ENCODE measurements around the gene TAOK2.

Gene TAOK2

GRCh38 chr16:29963021-29963743, 10.5 kb upstream of the TAOK2 start:
- DNase-seq (ENCODE audit: low read depth in 2 of 2): no peak

DNA sequence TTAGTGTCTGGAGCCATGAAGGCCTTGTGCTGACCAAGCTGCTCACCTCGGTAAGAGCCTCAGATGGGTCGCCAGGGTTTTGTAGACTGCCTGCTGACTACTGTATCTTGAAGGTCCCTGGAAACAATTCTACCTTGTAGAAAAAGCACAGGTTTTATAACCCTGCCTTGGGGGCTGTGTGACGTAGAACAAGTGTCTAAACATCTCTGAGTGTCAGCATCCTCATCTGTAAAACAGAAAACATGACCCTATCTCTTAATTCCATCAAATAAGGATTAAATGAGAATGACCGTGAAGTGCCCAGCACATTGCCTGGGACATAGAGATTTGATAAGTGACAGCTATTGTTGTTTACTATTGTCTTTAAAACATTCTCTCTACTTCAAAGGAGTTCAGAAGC, 5.5 kb upstream of the TAOK2 start:
- DNase-seq (ENCODE audit: low read depth in 2 of 2): no peak

- no peak for DNase-seq (ENCODE audit: low read depth in 2 of 2)
These were observed 2.4 kb upstream of the TAOK2 start for GRCh38 chr16:29971304-29971703.

- DNase-seq (ENCODE audit: low read depth in 2 of 2): no peak
These were observed 1.2 kb upstream of the TAOK2 start for GRCh38 chr16:29972500-29972899.

DNA sequence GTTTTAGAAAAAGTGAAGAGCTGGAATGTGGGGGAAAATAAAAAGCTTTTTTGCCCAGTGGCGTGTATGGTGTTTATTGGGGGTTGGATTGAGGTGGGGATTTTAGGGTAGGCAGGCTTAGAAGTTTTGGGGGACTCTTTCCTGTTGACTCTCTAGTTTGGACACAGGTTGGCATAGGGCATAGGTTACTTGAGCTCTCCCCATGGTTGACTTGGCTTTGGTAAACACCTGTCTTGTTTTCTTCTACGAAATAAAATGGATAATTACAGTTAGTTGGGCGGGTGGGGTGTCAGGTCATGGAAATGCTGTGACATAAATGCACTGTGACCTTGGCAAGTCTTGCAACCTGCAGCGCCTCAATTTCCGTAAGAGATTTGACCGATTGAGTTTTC, 680 bp upstream of the TAOK2 start:
- DNase-seq (ENCODE audit: low read depth in 2 of 2): no peak

DNA sequence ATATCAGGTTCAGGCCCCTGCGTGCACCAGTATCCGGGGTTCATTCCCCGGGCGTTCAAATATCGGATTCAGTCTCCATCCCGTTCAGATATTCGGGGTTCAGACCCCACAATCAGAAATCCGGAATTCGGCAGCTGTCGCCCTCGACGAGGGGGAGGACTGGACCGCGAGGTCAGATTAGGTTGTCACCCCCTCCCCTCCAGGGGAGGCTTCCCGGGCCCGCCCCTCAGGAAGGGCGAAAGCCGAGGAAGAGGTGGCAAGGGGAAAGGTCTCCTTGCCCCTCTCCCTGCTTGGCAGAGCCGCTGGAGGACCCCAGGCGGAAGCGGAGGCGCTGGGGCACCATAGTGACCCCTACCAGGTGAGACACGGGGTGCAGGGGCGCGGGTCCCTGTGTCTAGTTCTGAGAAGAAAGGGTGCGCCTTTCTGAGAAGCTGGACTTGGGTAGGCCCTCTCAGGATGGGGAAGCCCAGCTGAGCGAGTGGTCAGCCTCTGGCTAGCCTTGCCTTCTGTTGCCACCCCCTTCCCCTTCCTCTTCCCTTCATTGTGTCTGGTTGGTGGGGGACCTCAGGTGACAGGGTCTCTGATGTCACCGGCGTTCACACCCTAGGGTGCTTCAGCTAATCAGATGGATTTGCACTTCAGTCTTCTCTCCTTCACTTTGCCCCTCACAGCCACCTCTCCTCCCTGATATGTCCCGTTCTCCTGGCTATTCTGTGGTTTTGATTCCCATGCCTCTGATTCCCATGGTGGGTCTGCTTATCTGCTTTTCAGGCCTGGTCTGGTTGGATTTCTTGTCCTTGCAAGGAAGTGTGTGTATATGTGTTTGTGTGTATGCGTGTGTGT, 844 bp downstream of the TAOK2 start:
- DNase-seq (ENCODE audit: low read depth in 2 of 2): no peak

DNA sequence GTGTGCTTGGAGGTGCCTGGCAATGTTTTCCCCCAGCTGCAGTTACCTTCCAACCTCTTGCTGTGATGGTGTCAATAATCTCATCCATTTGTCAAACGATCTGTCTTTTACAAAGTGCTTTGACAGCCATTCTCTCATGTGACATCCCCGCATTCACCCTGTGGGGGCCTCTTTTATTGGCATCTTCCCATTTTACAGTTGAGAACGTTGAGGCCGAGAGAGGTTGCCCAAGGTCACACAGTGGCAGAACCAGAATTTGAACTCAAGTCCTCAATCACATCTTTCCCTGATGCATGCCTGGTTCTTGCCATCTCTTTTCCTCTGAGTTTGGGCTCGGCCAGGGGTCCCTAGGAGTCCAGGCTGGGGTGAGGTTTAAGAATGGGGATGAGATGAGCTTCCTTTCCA, 1.5 kb downstream of the TAOK2 start:
- DNase-seq (ENCODE audit: low read depth in 2 of 2): no peak

- no peak for DNase-seq (ENCODE audit: low read depth in 2 of 2)
These were observed 2.3 kb downstream of the TAOK2 start for GRCh38 chr16:29975811-29976511.

GRCh38 chr16:29977063-29977825, 3.6 kb downstream of the TAOK2 start:
- no peak for DNase-seq (ENCODE audit: low read depth in 2 of 2)

- DNase-seq (ENCODE audit: low read depth in 2 of 2): no peak
These were observed 4.4 kb downstream of the TAOK2 start for GRCh38 chr16:29978081-29978480.

GRCh38 chr16:29978564-29979270, 5.0 kb downstream of the TAOK2 start:
- DNase-seq (ENCODE audit: low read depth in 2 of 2): no peak

GRCh38 chr16:29982560-29983419, 9.1 kb downstream of the TAOK2 start:
- DNase-seq (ENCODE audit: low read depth in 2 of 2): no peak

DNA sequence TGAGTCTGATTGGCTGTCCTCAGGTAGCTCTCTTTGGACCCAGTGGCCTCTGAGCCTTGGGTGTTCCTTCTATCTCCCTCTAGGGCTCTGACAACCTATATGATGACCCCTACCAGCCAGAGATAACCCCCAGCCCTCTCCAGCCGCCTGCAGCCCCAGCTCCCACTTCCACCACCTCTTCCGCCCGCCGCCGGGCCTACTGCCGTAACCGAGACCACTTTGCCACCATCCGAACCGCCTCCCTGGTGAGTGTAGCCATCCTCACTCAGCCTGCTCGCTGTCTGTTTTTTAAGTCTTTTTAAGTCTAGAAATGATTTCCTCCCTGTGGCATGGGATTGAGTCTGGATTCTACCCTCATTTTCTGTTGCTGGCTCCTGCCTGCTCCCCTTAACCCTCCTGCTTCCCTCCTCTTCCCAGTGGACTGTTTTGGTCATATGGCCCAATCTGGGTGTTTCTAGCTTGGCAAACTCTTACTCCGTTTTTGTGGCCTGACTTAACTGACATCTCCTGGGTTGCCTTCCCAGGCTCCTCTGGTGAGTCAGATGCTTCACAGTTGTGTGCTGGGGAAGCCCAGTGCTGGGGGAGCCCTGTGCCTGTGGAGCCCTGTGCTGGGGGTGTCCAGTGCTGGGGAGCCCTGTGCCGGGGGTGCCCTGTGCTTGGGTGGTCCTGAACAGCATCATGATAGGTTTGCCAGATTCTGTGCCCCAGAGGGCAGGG, 9.9 kb downstream of the TAOK2 start:
- DNase-seq (ENCODE audit: low read depth in 2 of 2): no peak

DNA sequence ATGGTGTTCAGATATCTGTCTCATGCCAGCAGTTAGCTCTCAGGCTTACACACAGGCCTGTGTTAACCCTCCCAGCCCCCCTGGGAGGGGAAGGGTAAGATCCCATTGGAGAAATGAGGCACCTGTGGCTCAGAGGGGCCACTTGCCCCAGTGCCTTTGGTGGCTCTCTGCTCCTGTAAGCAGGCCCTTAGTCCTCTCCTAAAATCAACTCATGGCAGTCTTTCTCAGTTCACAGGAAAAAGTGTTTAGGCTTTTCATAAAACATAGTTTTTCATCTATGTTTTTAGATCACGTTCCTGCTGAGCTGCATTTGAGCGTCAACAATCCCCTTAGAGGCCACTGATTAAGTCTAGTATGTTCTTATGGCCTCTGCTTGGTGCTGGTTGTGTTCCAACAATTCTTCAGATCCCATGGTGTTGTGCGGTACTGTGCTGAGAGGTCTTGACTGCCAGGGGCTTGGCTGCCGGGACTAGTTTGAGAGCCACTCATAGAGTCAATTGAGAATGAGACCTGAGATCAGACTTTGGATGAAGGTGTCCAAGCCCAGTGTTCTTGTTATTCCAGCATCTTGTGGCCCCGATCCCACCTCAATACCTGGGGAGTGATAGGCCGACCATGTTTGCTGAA, 10.6 kb downstream of the TAOK2 start:
- DNase-seq (ENCODE audit: low read depth in 2 of 2): no peak

- DNase-seq (ENCODE audit: low read depth in 2 of 2): no peak
These were observed 11.1 kb downstream of the TAOK2 start for GRCh38 chr16:29984764-29985147.

- DNase-seq (ENCODE audit: low read depth in 2 of 2): no peak
These were observed 11.7 kb downstream of the TAOK2 start for GRCh38 chr16:29985271-29985811.

DNA sequence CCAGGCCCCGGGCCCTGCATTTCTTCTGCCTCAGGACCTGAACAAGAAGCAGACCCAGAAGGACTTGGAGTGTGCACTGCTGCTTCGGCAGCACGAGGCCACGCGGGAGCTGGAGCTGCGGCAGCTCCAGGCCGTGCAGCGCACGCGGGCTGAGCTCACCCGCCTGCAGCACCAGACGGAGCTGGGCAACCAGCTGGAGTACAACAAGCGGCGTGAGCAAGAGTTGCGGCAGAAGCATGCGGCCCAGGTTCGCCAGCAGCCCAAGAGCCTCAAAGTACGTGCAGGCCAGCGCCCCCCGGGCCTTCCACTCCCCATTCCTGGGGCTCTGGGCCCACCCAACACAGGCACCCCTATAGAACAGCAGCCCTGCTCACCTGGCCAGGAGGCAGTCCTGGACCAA, 12.6 kb downstream of the TAOK2 start:
- DNase-seq (ENCODE audit: low read depth in 2 of 2): no peak

- no peak for DNase-seq (ENCODE audit: low read depth in 2 of 2)
These were observed 13.3 kb downstream of the TAOK2 start for GRCh38 chr16:29986931-29987330.
